Mucosa of stomach (tissue), 1 donor: ENCODE results near the gene RABGAP1L.
"Not testable (repeated sequence)": the region's sequence is repeated elsewhere in the genome, so short reads cannot be mapped to it uniquely, and the experiment has no call there.

Experiments
- H3K27me3 ChIP-seq: one replicate; pipeline ENCODE4 v1.7.0; 2013; ENCODE audit warnings: mild to moderate bottlenecking, low read length; ENCODE audit not compliant: control insufficient read depth, insufficient read depth
- H3K36me3 ChIP-seq: one replicate; pipeline ENCODE4 v1.7.0; 2013; ENCODE audit warnings: low read length; ENCODE audit not compliant: control insufficient read depth, insufficient read depth
- H3K4me1 ChIP-seq: one replicate; pipeline ENCODE4 v1.7.0; 2013; ENCODE audit warnings: mild to moderate bottlenecking, low read length; ENCODE audit not compliant: control insufficient read depth, insufficient read depth
- H3K4me3 ChIP-seq: one replicate; pipeline ENCODE4 v1.7.0; 2013; ENCODE audit warnings: low read length
- H3K9ac ChIP-seq: one replicate; pipeline ENCODE4 v1.7.0; 2013; ENCODE audit warnings: mild to moderate bottlenecking, low read length, moderate library complexity
- H3K9me3 ChIP-seq: one replicate; pipeline ENCODE4 v1.7.0; 2013; ENCODE audit warnings: mild to moderate bottlenecking, low read length, moderate library complexity; ENCODE audit not compliant: control insufficient read depth
- donor health status: Pancreatic carcinoma.

RABGAP1L gene

GRCh38 chr1:174649572-174649971, 490.3 kb downstream of the RABGAP1L start:
- not testable (repeated sequence) for H3K27me3 ChIP-seq, H3K9me3 ChIP-seq, H3K9ac ChIP-seq, H3K4me3 ChIP-seq, H3K4me1 ChIP-seq, H3K36me3 ChIP-seq

- no peaks in the 10 kb centered on the region for H3K4me1 ChIP-seq
- no peaks in the 10 kb centered on the region for H3K27me3 ChIP-seq
- H3K9ac ChIP-seq, result no peak overlapping the region
- no peaks in the 10 kb centered on the region for H3K36me3 ChIP-seq
- no peaks in the 10 kb centered on the region for H3K9me3 ChIP-seq
- no peak overlapping the region for H3K4me3 ChIP-seq
Observed at GRCh38 chr1:174652569-174653280, 493.4 kb downstream of the RABGAP1L start.

GRCh38 chr1:174654560-174654959, 495.2 kb downstream of the RABGAP1L start:
- Histone ChIP-seq H3K27me3 (no peaks in the 10 kb centered on the region), H3K9ac (no peak overlapping the region), H3K4me3 (no peak overlapping the region), H3K36me3 (no peaks in the 10 kb centered on the region), H3K4me1 (no peaks in the 10 kb centered on the region), H3K9me3 (no peaks in the 10 kb centered on the region)

GRCh38 chr1:174656409-174657059, 497.2 kb downstream of the RABGAP1L start:
- Histone ChIP-seq H3K9ac (no peak overlapping the region), H3K4me1 (no peaks in the 10 kb centered on the region), H3K4me3 (no peak overlapping the region), H3K27me3 (no peaks in the 10 kb centered on the region), H3K9me3 (no peaks in the 10 kb centered on the region), H3K36me3 (no peaks in the 10 kb centered on the region)

GRCh38 chr1:174657411-174657810, 498.1 kb downstream of the RABGAP1L start:
- no peak overlapping the region for H3K9ac ChIP-seq
- H3K4me3 ChIP-seq, result no peak overlapping the region
- H3K27me3 ChIP-seq, result no peaks in the 10 kb centered on the region
- H3K36me3 ChIP-seq, result no peaks in the 10 kb centered on the region
- H3K4me1 ChIP-seq, result no peaks in the 10 kb centered on the region
- no peaks in the 10 kb centered on the region for H3K9me3 ChIP-seq

- Histone ChIP-seq H3K27me3 (no peaks in the 10 kb centered on the region), H3K9ac (no peak overlapping the region), H3K4me3 (no peak overlapping the region), H3K36me3 (no peaks in the 10 kb centered on the region), H3K4me1 (no peaks in the 10 kb centered on the region), H3K9me3 (no peaks in the 10 kb centered on the region)
Observed at GRCh38 chr1:174657893-174658292, 498.6 kb downstream of the RABGAP1L start.

GRCh38 chr1:174659823-174660222, 500.5 kb downstream of the RABGAP1L start:
- Histone ChIP-seq H3K27me3 (no peaks in the 10 kb centered on the region), H3K4me3 (no peak overlapping the region), H3K4me1 (no peaks in the 10 kb centered on the region), H3K36me3 (no peaks in the 10 kb centered on the region), H3K9ac (no peak overlapping the region), H3K9me3 (no peaks in the 10 kb centered on the region)

- no peak overlapping the region for H3K4me3 ChIP-seq
- no peaks in the 10 kb centered on the region for H3K9me3 ChIP-seq
- H3K4me1 ChIP-seq, result no peaks in the 10 kb centered on the region
- no peak overlapping the region for H3K9ac ChIP-seq
- H3K27me3 ChIP-seq, result no peaks in the 10 kb centered on the region
- H3K36me3 ChIP-seq, result no peaks in the 10 kb centered on the region
Observed at GRCh38 chr1:174660476-174660875, 501.2 kb downstream of the RABGAP1L start.

GRCh38 chr1:174663358-174663757, 504.0 kb downstream of the RABGAP1L start:
- no peaks in the 10 kb centered on the region for H3K9me3 ChIP-seq
- H3K36me3 ChIP-seq, result no peaks in the 10 kb centered on the region
- H3K27me3 ChIP-seq, result no peaks in the 10 kb centered on the region
- no peak overlapping the region for H3K9ac ChIP-seq
- H3K4me1 ChIP-seq, result no peaks in the 10 kb centered on the region
- no peak overlapping the region for H3K4me3 ChIP-seq

GRCh38 chr1:174666248-174666647, 506.9 kb downstream of the RABGAP1L start:
- Histone ChIP-seq H3K27me3 (no peaks in the 10 kb centered on the region), H3K36me3 (no peaks in the 10 kb centered on the region), H3K4me1 (no peaks in the 10 kb centered on the region), H3K9me3 (no peaks in the 10 kb centered on the region), H3K4me3 (no peak overlapping the region), H3K9ac (no peak overlapping the region)

- Histone ChIP-seq H3K36me3 (no peaks in the 10 kb centered on the region), H3K4me3 (no peak overlapping the region), H3K27me3 (no peaks in the 10 kb centered on the region), H3K9me3 (no peaks in the 10 kb centered on the region), H3K4me1 (no peaks in the 10 kb centered on the region), H3K9ac (no peak overlapping the region)
Observed at GRCh38 chr1:174671826-174672225, 512.5 kb downstream of the RABGAP1L start.

- no peaks in the 10 kb centered on the region for H3K4me1 ChIP-seq
- H3K27me3 ChIP-seq, result no peaks in the 10 kb centered on the region
- H3K36me3 ChIP-seq, result no peaks in the 10 kb centered on the region
- H3K9ac ChIP-seq, result no peak overlapping the region
- H3K4me3 ChIP-seq, result no peak overlapping the region
- no peaks in the 10 kb centered on the region for H3K9me3 ChIP-seq
Observed at GRCh38 chr1:174676856-174677255, 517.5 kb downstream of the RABGAP1L start.
